ENCODE measurements around the gene SPATA21. TPM values are rescaled to one million over a fixed set of nuclear protein-coding genes. Genes with fewer than 3 reads are reported as not detected.

Gene SPATA21
- total RNA-seq, 1 experiment from 2014 or later = not detected

- H3K27ac Mint-ChIP-seq = no peak overlapping the region
- H4K91ac ChIP-seq (ENCODE audit: insufficient read length, low read depth, low read length) = no peak overlapping the region
- H3K9me3 ChIP-seq (ENCODE audit: control insufficient read depth, low read depth, low read length) = no peaks in the 10 kb centered on the region
- H3K9ac ChIP-seq (ENCODE audit: extremely low read depth, insufficient read length, low read length) = no peak overlapping the region
- H2AFZ ChIP-seq (ENCODE audit: low read length) = no peak overlapping the region
- peaks cover 2% of the 10 kb centered on the region for H3K79me2 ChIP-seq (ENCODE audit: insufficient read depth, low read length)
- H2BK20ac ChIP-seq (ENCODE audit: low read depth, low read length, poor library complexity, severe bottlenecking) = no peak overlapping the region
- no peak overlapping the region for H2BK12ac ChIP-seq (ENCODE audit: insufficient read length, low read depth, low read length)
- H2BK5ac ChIP-seq (ENCODE audit: insufficient read length, low read length) = no peak overlapping the region
- no peak overlapping the region for H4K8ac ChIP-seq (replicated peaks; ENCODE audit: insufficient read length, low read depth, low read length)
- no peaks in the 10 kb centered on the region for H4K20me1 ChIP-seq (ENCODE audit: control insufficient read depth, insufficient read depth, insufficient read length)
- H2AK5ac ChIP-seq (ENCODE audit: insufficient read length, low read length) = no peak overlapping the region
- no peak overlapping the region for H3K4me3 Mint-ChIP-seq
- peaks cover 6% of the 10 kb centered on the region for H3K23me2 ChIP-seq (ENCODE audit: insufficient read length, low read depth, low read length, poor library complexity, severe bottlenecking)
- no peak overlapping the region for H3K27ac ChIP-seq (ENCODE audit: insufficient read length, low read depth, low read length)
- H2BK15ac ChIP-seq (ENCODE audit: low read depth, low read length) = no peak overlapping the region
- no peak for DNase-seq
- H2BK120ac ChIP-seq (ENCODE audit: low read depth, low read length, poor library complexity, severe bottlenecking) = no peak overlapping the region
- H3K18ac ChIP-seq (ENCODE audit: insufficient read length, low read depth, low read length) = no peak overlapping the region
- H3K4ac ChIP-seq (ENCODE audit: low read depth, low read length) = no peak overlapping the region
- H3K27me3 Mint-ChIP-seq (ENCODE audit: low read depth) = peaks cover 15% of the 10 kb centered on the region
- peaks cover 5 to 10% of the 10 kb centered on the region in 2 experiments for H3K4me1 Mint-ChIP-seq
- no peaks in the 10 kb centered on the region for H3K79me1 ChIP-seq (ENCODE audit: insufficient read depth, low read depth, low read length, poor library complexity, severe bottlenecking)
- H3K56ac ChIP-seq (ENCODE audit: insufficient read length, low read depth, low read length) = no peak overlapping the region
- TF ChIP-seq CTCF (conservative IDR thresholded peaks at IDR 0.05) = no peak
- WGBS (ENCODE audit: extremely low coverage, insufficient read length, low lambda C conversion rate) = no CpG with 5 or more reads among the region's 2 CpGs
- no peak overlapping the region for H3K4me2 ChIP-seq (ENCODE audit: insufficient read depth, insufficient read length, low read length)
- no peak overlapping the region for H4K5ac ChIP-seq (ENCODE audit: insufficient read length, low read depth, low read length)
- H3K4me1 ChIP-seq (ENCODE audit: insufficient read depth, low read length) = no peaks in the 10 kb centered on the region
- H3K14ac ChIP-seq (ENCODE audit: insufficient read depth, low read length) = no peak overlapping the region
- no peaks in the 10 kb centered on the region for H3K27me3 ChIP-seq (ENCODE audit: insufficient read depth, low read length)
- H3K36me3 Mint-ChIP-seq (ENCODE audit: insufficient read depth in 1 of 3, low read depth in 3 of 3) = peaks cover 2 to 10% (median 7%) of the 10 kb centered on the region in 3 experiments; a peak in 5 of 7 replicates
- H3K9me3 Mint-ChIP-seq = no peaks in the 10 kb centered on the region; a peak in 1 of 5 replicates
- no peak overlapping the region for H3K23ac ChIP-seq (ENCODE audit: insufficient read length, low read depth, low read length)
- H3T11ph ChIP-seq (ENCODE audit: low read length) = no peak overlapping the region
Observed at GRCh38 chr1:16438924-16439323, 1.7 kb upstream of the SPATA21 start.
